ENCODE data around the gene ANKRD9. TPM values are rescaled to one million over a fixed set of nuclear protein-coding genes. Genes with fewer than 3 reads are reported as not detected.

The ANKRD9 gene
- total RNA-seq, 3 donors from 2014 or later = 75.6 to 100 (median 84.7) TPM

- H3K4me3 ChIP-seq = no peak overlapping the region
- H3K36me3 ChIP-seq (ENCODE audit: low read depth) = no peaks in the 10 kb centered on the region
- intact Hi-C loops (cut with DNase I, micrococcal nuclease) = no loop called here
- TF ChIP-seq CTCF (IDR thresholded peaks at IDR 0.05) = no peak
- peaks cover 10% of the 10 kb centered on the region for H3K4me1 ChIP-seq (ENCODE audit: low read depth)
- DNase-seq (peak in 1 of 3 donors; percentile 52), ATAC-seq (peak; percentile 83)
- H3K9me3 ChIP-seq = no peaks in the 10 kb centered on the region
Measured at GRCh38 chr14:102530828-102531478, 21.4 kb upstream of the ANKRD9 start.

- H3K4me1 ChIP-seq (ENCODE audit: low read depth) = peaks cover 21% of the 10 kb centered on the region
- no peaks in the 10 kb centered on the region for H3K9me3 ChIP-seq
- intact Hi-C loops (cut with DNase I, micrococcal nuclease) = no loop called here
- no peaks in the 10 kb centered on the region for H3K36me3 ChIP-seq (ENCODE audit: low read depth)
- DNase-seq = no peak
- no peak for TF ChIP-seq CTCF (IDR thresholded peaks at IDR 0.05)
- ATAC-seq = no peak
- H3K4me3 ChIP-seq = no peak overlapping the region
Measured at GRCh38 chr14:102528431-102529170, 19.0 kb upstream of the ANKRD9 start.

- H3K36me3 ChIP-seq (ENCODE audit: low read depth) = no peaks in the 10 kb centered on the region
- ATAC-seq (no peak), DNase-seq (no peak)
- peaks cover 21% of the 10 kb centered on the region for H3K4me1 ChIP-seq (ENCODE audit: low read depth)
- no peak for TF ChIP-seq CTCF (IDR thresholded peaks at IDR 0.05)
- no peaks in the 10 kb centered on the region for H3K9me3 ChIP-seq
- intact Hi-C loops (cut with DNase I, micrococcal nuclease) = no loop called here
- H3K4me3 ChIP-seq = no peak overlapping the region
Measured at GRCh38 chr14:102525929-102526497, 16.4 kb upstream of the ANKRD9 start.

- ATAC-seq (peak; percentile 35), DNase-seq (peak; percentile 57 to 65 (median 61))
- Histone ChIP-seq H3K4me3 (peak overlapping the region; percentile 7), H3K9me3 (no peaks in the 10 kb centered on the region), H3K4me1 (ENCODE audit: low read depth) (peaks cover 16% of the 10 kb centered on the region), H3K36me3 (ENCODE audit: low read depth) (no peaks in the 10 kb centered on the region)
- intact Hi-C loops (cut with DNase I, micrococcal nuclease) = no loop called here
- TF ChIP-seq CTCF (IDR thresholded peaks at IDR 0.05) = no peak
Measured at GRCh38 chr14:102525219-102525928, 15.8 kb upstream of the ANKRD9 start.

- peaks cover 16% of the 10 kb centered on the region for H3K4me1 ChIP-seq (ENCODE audit: low read depth)
- no peaks in the 10 kb centered on the region for H3K36me3 ChIP-seq (ENCODE audit: low read depth)
- no peak overlapping the region for H3K4me3 ChIP-seq
- peak; percentile 99 for DNase-seq
- peak; percentile 89 for ATAC-seq
- intact Hi-C loops (cut with DNase I, micrococcal nuclease) = no loop called here
- TF ChIP-seq CTCF (IDR thresholded peaks at IDR 0.05) = peak; percentile 99
- no peaks in the 10 kb centered on the region for H3K9me3 ChIP-seq
Measured at GRCh38 chr14:102524451-102525218, 15.1 kb upstream of the ANKRD9 start.
